ENCODE data around the gene DEPP1. TPM values are rescaled to one million over a fixed set of nuclear protein-coding genes. Genes with fewer than 3 reads are reported as not detected.

Gene DEPP1
- total and polyA plus RNA-seq, 5 experiments from 2014 or later, result not detected

DNA sequence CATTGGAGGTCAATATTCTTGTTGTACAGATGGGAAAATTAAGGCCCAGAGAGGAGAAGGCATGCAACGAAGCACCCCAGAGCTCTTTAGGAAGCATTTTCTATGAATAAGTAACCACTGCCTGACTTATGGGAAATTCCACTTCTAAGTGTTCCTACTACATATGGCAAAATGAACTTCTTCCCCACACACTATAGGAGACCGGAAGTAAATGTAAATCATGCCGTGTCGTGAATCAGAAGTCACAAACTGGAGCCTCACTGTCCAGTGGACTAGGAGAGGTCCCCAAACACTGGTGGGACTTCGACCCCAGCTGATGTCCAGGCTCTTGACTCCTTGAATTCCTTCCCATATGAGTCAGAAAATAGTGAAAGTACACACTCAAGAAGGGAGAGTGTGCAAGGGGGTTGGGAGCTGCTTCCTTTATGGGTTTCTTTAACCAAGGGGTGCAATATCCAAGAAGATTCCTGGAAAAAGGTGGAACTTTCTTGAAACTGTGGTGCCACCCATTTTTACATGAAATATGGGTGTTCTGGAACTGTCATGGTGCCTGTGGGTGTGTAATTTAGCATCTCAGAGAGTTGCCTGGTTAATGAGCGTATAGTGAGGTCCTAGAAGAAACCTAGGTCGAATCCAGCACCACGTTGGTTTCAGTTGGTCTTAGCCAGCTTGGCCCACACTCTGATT lies 12.3 kb downstream of the DEPP1 start:
- Mint-ChIP-seq H3K9me3 (no peaks in the 10 kb centered on the region), H3K27me3 (peaks cover 0 to 9% (median 0%) of the 10 kb centered on the region in 5 donors), H3K27ac (peak overlapping the region in 1 of 10 donors; percentile 21), H3K4me3 (no peak overlapping the region), H3K4me1 (peaks cover 20 to 83% (median 28%) of the 10 kb centered on the region in 4 donors), H3K36me3 (peaks cover 0 to 1% (median 0%) of the 10 kb centered on the region in 3 donors)
- no peak for ATAC-seq
- no peak for DNase-seq
- POLR2A ChIA-PET, result no interaction called here

DNA sequence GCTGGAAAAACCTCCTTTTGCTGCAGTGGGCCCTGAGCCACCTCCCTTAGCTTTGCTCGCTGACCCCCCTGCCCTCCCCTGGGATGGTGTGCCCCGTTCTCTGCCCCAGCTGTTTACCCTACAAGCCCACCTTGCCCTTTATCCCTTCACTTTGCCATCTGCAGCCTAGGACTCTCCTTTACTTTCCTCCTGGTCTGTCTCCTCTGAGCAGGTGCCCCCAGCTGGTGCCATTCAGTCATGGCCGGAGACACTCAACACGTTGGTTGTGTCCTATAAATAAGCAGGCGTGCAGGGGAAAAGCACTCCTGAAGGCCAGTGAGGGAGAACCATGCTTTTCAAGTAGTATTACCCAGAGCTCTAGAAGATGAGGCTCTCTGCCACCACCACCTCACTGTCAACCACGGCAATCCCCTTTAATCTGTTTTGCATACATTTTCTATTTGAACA lies 12.9 kb downstream of the DEPP1 start:
- POLR2A ChIA-PET, result no interaction called here

DNA sequence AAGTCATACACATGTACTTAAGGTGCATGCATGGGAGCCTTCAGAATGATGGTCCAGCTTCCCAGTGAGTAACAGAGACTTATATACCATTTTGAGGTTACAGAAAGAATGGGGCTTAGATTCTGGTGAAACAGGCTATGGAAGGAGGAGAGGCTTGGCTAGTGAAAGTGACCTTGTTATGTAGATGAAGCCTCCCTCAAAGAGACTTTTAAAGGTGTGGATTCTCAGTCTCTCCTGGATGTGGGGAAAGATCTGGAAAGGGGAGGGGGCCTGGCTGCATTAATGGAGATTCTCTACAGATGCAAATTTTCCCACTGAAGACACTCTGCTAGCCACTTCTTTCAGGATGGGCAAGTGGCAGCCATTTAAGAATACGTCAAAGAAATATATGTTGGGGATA lies 13.5 kb downstream of the DEPP1 start:
- Mint-ChIP-seq H3K9me3 (no peaks in the 10 kb centered on the region), H3K4me1 (peaks cover 22 to 88% (median 36%) of the 10 kb centered on the region in 4 donors), H3K27ac (no peak overlapping the region), H3K4me3 (no peak overlapping the region), H3K27me3 (peaks cover 0 to 9% (median 0%) of the 10 kb centered on the region in 5 donors), H3K36me3 (peaks cover 0 to 1% (median 0%) of the 10 kb centered on the region in 3 donors)
- no peak for ATAC-seq
- POLR2A ChIA-PET, result no interaction called here
- DNase-seq, result no peak

More for the DNA sequence above, 12.9 kb downstream of the DEPP1 start:
- H3K4me3 Mint-ChIP-seq, result peak overlapping the region in 1 of 10 donors; percentile 28
- DNase-seq (no peak), ATAC-seq (no peak)
- peaks cover 0 to 9% (median 0%) of the 10 kb centered on the region in 5 donors for H3K27me3 Mint-ChIP-seq
- no peak overlapping the region for H3K27ac Mint-ChIP-seq
- peaks cover 0 to 1% (median 0%) of the 10 kb centered on the region in 3 donors for H3K36me3 Mint-ChIP-seq
- no peaks in the 10 kb centered on the region for H3K9me3 Mint-ChIP-seq
- peaks cover 20 to 86% (median 31%) of the 10 kb centered on the region in 4 donors for H3K4me1 Mint-ChIP-seq

DNA sequence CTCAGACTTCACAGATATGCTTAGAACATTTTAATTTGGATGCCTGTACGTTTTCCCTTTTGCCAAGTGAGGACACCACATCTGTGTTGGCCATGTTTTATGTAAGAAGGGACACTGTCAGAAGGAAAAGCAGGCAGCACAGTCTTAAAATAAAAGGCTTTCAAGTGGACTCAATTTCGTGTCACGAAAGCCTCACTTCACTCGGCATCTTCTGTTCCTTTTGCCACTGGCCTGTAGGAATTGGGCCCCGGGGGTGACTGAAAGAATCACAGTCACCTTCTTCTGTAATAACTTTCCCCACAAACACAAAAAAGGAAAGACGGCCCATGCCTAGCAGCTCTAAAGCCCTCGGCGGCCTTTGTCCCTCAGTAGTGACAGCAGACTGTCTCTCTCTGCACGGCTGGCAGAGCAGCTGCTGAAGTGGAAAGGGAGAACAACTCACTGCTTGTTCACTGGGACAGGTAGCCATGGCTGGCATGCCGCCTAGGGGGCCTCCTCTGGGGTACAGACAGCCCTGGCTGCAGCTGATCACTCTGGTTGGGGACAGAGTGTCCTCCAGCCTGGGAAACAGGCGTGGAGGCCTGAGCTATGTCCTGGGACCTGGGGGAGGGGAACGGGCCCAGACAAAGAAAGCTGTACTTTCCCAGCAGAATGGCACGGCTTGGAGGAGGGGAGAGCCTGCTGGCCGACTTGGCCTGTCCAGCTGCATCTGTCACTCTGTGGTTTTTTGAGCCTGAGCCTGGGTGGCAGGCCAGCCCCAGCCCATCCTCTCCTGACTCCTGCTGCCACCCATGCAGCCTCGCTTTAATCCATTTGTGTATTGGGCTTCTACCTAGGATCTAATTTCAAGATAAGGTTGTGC lies 14.6 kb downstream of the DEPP1 start:
- DNase-seq (no peak), ATAC-seq (no peak)
- Mint-ChIP-seq H3K9me3 (no peaks in the 10 kb centered on the region), H3K4me1 (peaks cover 20 to 82% (median 31%) of the 10 kb centered on the region in 4 donors), H3K27me3 (peaks cover 0 to 9% (median 0%) of the 10 kb centered on the region in 5 donors), H3K27ac (no peak overlapping the region), H3K4me3 (no peak overlapping the region), H3K36me3 (peaks cover 0 to 1% (median 0%) of the 10 kb centered on the region in 3 donors)
- POLR2A ChIA-PET, result interaction anchor here (1.3 kb wide), 1 partner anchor 9 kb away, joined by 4 read pairs; no protein-coding TSS in a partner anchor

DNA sequence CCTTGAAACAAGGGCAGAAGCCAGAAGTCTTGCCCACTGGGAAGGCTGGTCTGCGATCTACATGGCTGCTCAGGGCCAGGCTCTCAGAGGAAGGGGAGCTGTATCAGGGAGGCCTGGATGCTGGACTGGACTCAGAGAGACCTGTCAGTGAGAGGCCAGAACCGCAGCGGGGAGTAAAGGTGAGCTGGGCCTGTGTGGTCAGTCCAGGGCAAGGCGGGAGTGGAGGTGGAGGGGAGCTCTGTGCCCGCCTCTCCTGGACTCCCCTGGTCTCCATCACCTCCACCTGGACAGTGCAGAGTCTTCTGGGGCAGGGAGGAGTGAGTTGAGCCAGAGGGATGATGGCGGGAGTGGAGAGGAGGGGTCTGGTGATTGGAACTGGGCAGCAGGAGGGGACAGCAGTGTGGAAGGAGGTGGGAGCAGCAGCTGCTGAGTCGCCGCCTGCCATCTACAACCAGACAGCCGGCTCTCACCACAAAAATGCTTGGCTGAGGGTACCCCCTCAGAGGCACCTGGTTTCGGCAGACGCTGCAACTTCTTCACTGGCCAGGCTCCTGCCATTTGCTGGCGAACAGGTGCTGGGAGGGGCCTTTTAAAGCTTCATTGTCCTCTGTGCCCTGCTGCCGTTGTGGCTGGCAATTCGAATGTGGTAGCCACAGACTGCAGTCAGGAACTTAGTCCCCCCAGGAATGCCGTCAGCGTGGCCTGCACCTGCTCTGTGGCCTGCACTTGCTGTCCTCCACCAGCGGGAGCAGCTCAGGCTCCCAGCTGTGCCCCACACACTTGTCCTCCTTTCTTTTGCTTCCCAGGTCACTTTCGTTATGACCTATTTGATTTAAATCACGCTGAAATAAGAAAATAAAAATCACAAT lies 15.5 kb downstream of the DEPP1 start:
- Mint-ChIP-seq H3K36me3 (peaks cover 0 to 1% (median 0%) of the 10 kb centered on the region in 3 donors), H3K9me3 (no peaks in the 10 kb centered on the region), H3K27ac (no peak overlapping the region), H3K4me1 (peaks cover 16 to 82% (median 31%) of the 10 kb centered on the region in 4 donors), H3K27me3 (peaks cover 0 to 9% (median 0%) of the 10 kb centered on the region in 5 donors), H3K4me3 (no peak overlapping the region)
- DNase-seq (no peak), ATAC-seq (no peak)
- POLR2A ChIA-PET, result interaction anchor here (1.3 kb wide), 2 partner anchors 10 to 30 kb away, joined by 3 to 4 read pairs; no protein-coding TSS in a partner anchor

DNA sequence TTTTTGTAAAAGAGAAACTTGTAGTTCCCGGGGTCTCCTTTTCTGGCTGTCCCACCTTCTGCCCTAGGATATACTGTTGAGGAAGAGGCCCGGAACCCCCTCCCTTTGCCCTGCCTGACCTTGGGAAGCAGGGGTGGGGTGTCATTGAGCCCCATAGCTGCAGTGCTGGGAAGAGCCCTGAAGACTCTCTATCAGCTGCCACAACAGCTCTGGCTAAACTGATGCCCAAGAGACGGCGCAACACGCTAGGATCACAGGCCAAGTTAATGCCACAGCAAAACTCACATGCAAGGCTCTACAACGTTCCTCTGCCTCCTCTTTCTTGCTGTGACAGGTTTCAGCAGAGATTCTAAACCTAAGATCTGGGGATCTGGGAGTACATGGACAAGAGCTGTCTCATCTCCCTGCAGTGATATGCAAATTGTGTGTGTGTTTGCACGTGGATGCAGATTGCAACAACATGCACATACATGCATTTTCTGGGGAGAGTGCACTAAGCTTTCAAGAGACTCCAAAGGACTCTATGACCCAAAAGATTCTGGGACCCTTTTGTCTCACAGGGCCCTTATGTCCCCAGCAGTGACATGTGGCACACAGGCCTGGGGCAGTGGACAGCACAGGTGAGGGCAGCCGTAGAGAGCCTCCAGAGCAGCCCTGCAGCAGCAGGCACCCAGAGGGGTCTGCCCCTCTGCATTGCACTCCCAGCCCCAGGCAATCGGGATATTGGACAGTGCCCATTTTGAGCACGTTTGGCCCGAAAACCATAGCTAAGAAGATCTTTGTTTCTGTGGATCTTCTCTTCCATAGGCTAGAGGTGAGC lies 16.5 kb downstream of the DEPP1 start:
- Mint-ChIP-seq H3K4me1 (peaks cover 16 to 82% (median 33%) of the 10 kb centered on the region in 4 donors), H3K27ac (no peak overlapping the region), H3K9me3 (no peaks in the 10 kb centered on the region), H3K4me3 (peak overlapping the region in 1 of 10 donors; percentile 62), H3K36me3 (peaks cover 0 to 2% (median 1%) of the 10 kb centered on the region in 3 donors), H3K27me3 (peaks cover 0 to 9% (median 0%) of the 10 kb centered on the region in 5 donors)
- POLR2A ChIA-PET, result interaction anchor here (1.3 kb wide), 2 partner anchors 11 to 29 kb away, joined by 3 to 4 read pairs; no protein-coding TSS in a partner anchor
- ATAC-seq, result no peak
- DNase-seq, result no peak

DNA sequence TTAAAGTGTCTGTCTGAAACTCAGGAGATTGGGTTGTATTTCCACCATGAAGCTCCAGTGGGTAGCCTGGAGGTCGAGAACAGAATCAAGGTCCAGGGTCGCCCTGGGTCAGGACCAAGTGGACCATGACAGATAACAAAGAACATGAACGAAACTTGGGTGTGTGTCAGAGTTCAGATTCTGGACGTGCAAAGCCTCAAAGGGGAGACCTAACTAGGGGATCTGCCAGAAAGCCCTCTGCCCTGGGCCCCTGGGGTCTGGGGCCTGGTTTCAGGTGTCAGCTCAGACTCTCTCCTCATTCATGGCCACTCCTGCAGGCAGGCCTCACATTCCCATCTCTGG lies 17.4 kb downstream of the DEPP1 start:
- H3K27ac Mint-ChIP-seq, result peak overlapping the region in 1 of 10 donors; percentile 21
- peaks cover 17 to 76% (median 35%) of the 10 kb centered on the region in 4 donors for H3K4me1 Mint-ChIP-seq
- ATAC-seq (no peak), DNase-seq (no peak)
- POLR2A ChIA-PET, result interaction anchor here (0.6 kb wide), 1 partner anchor 115 kb away, joined by 8 read pairs; no protein-coding TSS in a partner anchor
- H3K36me3 Mint-ChIP-seq, result peaks cover 0 to 9% (median 9%) of the 10 kb centered on the region in 3 donors
- H3K9me3 Mint-ChIP-seq, result peaks cover 0 to 3% (median 0%) of the 10 kb centered on the region in 9 donors
- H3K27me3 Mint-ChIP-seq, result peaks cover 0 to 9% (median 0%) of the 10 kb centered on the region in 5 donors
- H3K4me3 Mint-ChIP-seq, result peak overlapping the region in 5 of 10 donors; percentile 71 to 92 (median 89)

DNA sequence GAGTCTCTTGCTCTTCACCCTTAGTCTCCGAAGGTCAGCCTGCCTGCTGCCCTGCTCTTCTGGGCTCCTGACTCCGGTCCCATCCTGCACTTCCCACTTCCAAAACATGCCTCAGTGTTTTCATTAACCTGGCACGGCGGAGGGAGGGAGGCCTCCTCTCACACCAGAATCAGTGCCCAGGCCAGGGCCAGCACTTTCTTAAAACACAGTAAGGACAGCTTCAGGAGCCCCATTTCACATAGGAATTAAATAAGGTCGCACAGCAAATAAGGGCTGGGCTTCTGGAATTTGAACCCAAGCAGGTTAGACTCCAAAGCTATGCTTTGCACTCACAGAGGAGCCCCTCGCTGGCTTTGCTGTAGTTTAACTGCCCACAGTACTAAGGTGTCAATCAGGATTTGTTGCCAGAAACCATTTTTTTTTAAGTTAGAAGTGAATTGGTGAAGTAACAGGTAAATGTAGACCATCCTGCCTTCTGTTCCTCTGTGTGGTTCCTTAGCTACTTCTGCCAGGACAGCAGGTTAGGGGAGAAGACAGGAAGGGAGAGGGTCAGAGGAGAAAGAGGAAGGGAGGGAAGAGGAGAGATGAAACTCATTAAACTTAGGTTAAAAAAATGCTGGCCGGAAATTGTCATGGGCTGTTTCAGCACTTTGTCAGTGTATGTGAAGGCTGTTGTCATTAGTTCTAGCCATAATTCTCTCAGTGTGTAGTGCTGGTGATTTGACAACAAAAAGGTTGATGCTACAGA lies 18.0 kb downstream of the DEPP1 start:
- POLR2A ChIA-PET, result interaction anchor here (0.6 kb wide), 1 partner anchor 116 kb away, joined by 8 read pairs; no protein-coding TSS in a partner anchor
- DNase-seq (no peak), ATAC-seq (no peak)
- Mint-ChIP-seq H3K4me3 (peak overlapping the region; percentile 71 to 92 (median 88)), H3K27me3 (peaks cover 0 to 9% (median 0%) of the 10 kb centered on the region in 5 donors), H3K9me3 (peaks cover 0 to 3% (median 0%) of the 10 kb centered on the region in 9 donors), H3K27ac (peak overlapping the region in 4 of 10 donors; percentile 21 to 89 (median 66)), H3K4me1 (peaks cover 18 to 73% (median 36%) of the 10 kb centered on the region in 4 donors), H3K36me3 (peaks cover 0 to 13% (median 13%) of the 10 kb centered on the region in 3 donors)

DNA sequence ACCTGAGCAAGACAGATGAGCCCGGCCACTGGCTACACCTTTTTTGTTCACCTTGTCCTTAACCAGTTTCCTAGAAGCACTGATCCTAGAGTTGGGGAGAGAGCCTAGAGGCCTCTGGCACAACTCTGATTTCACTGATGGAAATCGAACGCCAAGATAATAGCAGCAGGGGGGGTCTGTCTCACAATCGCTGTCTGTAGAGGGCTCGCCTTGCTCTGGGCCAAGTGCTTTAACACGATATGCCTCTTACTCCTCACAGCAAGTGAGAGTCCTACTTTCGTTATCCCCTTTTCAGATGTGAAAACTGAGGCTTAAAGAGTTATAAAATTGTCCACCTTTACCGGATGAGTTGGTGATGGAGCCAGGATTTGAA lies 18.5 kb downstream of the DEPP1 start:
- POLR2A ChIA-PET, result interaction anchor here (1.4 to 3.7 kb wide), 2 partner anchors 40 to 47 kb away, joined by 7 to 14 read pairs; partner anchors contain the start of gene ZNF22
- H3K4me1 Mint-ChIP-seq, result peaks cover 16 to 67% (median 36%) of the 10 kb centered on the region in 4 donors

More for the DNA sequence above, 18.5 kb downstream of the DEPP1 start:
- peak overlapping the region in 3 of 10 donors; percentile 21 to 89 (median 57) for H3K27ac Mint-ChIP-seq
- ATAC-seq (no peak), DNase-seq (no peak)
- H3K36me3 Mint-ChIP-seq, result peaks cover 0 to 13% (median 13%) of the 10 kb centered on the region in 3 donors
- peaks cover 0 to 3% (median 0%) of the 10 kb centered on the region in 9 donors for H3K9me3 Mint-ChIP-seq
- peak overlapping the region; percentile 71 to 92 (median 88) for H3K4me3 Mint-ChIP-seq
- peaks cover 0 to 9% (median 0%) of the 10 kb centered on the region in 5 donors for H3K27me3 Mint-ChIP-seq
